ENCODE data around the gene HSF2. TPM values are rescaled to one million over a fixed set of nuclear protein-coding genes. Genes with fewer than 3 reads are reported as not detected.

The HSF2 gene
- total RNA-seq (2022; extraction: Qiagen RNA extraction; ENCODE audit: low read depth): 5.1 to 7.8 TPM (median 7.1 TPM) in 5 replicates

GRCh38 chr6:122399348-122400120 lies at the start of gene HSF2:
TSS of gene HSF2 (plus strand) at chr6:122399652. CDS start at chr6:122399738, 86 bp downstream.

GRCh38 chr6:122471107-122472021 lies 71.9 kb downstream of the HSF2 start, which contains the start of gene SERINC1:
TSS of gene SERINC1 (minus strand) at chr6:122471807. CDS start at chr6:122471737, 70 bp downstream.

Other genes starting within 250 kb of the HSF2 start
- gene SERINC1, start 72.2 kb downstream of the HSF2 start, total RNA-seq (2022; extraction: Qiagen RNA extraction; ENCODE audit: low read depth): 61.0 to 88.1 TPM (median 83.1 TPM) in 5 replicates
- gene PKIB, start 210.8 kb downstream of the HSF2 start, total RNA-seq (2022; extraction: Qiagen RNA extraction; ENCODE audit: low read depth): 0.84 to 1.6 TPM (median 0.88 TPM) in 5 replicates

Data from A549 treated with GW870086 at 1 μM for 4 hours (cell line).